Sigmoid colon (tissue), 3 donors: ENCODE results near the gene PRKAB2.

Experiments
- POLR2A ChIP-seq, 2 donors: fragments of 450-650 bp; IDR thresholded peaks; one replicate each; pipeline ENCODE4 v1.6.1; 2016; ENCODE audit warnings: antibody characterized with exemption in 2 of 2, mild to moderate bottlenecking in 2 of 2, moderate library complexity in 2 of 2
- TF ChIP-seq, protein P1 (sequence below), 4 experiments: fragments of 450-650 bp in 3 of 4; fragments of 200-600 bp in 1 of 4; IDR thresholded peaks; one replicate each; pipeline ENCODE4 v1.5.1; 2016 to 2019; ENCODE audit warnings: antibody characterized with exemption in 4 of 4, mild to moderate bottlenecking in 3 of 4, moderate library complexity in 2 of 4

DNA sequence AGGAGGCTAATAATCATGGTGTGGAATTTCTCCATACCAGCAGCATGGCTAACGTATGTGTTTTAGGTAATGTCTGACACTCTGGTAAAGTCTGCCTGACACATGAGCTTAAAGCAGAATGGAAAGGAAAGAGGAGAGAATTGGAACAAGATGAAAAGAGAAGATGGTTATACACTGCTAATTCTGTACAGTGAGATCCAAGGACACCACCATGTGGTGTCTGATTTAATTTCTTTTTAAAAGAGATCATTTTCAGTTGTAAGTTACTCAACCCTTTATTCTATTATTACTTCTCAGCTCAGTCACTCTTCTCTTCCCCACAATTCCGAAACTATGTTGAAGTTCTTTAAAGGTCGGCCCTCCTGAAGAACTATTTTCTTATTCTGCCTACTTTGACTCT is 15.6 kb downstream of the PRKAB2 start:
- TF ChIP-seq, protein P1, sequence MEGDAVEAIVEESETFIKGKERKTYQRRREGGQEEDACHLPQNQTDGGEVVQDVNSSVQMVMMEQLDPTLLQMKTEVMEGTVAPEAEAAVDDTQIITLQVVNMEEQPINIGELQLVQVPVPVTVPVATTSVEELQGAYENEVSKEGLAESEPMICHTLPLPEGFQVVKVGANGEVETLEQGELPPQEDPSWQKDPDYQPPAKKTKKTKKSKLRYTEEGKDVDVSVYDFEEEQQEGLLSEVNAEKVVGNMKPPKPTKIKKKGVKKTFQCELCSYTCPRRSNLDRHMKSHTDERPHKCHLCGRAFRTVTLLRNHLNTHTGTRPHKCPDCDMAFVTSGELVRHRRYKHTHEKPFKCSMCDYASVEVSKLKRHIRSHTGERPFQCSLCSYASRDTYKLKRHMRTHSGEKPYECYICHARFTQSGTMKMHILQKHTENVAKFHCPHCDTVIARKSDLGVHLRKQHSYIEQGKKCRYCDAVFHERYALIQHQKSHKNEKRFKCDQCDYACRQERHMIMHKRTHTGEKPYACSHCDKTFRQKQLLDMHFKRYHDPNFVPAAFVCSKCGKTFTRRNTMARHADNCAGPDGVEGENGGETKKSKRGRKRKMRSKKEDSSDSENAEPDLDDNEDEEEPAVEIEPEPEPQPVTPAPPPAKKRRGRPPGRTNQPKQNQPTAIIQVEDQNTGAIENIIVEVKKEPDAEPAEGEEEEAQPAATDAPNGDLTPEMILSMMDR (IDR thresholded peaks at IDR 0.05): no peak
- no peak for TF ChIP-seq POLR2A (IDR thresholded peaks at IDR 0.05)
